Right forelimb (tissue), 1 donor: ENCODE data around the gene JAKMIP1.

Experiments
- DNase-seq: peaks from one replicate; pipeline ENCODE4 v3.0.0-alpha.2; 2018

The JAKMIP1 gene

DNA sequence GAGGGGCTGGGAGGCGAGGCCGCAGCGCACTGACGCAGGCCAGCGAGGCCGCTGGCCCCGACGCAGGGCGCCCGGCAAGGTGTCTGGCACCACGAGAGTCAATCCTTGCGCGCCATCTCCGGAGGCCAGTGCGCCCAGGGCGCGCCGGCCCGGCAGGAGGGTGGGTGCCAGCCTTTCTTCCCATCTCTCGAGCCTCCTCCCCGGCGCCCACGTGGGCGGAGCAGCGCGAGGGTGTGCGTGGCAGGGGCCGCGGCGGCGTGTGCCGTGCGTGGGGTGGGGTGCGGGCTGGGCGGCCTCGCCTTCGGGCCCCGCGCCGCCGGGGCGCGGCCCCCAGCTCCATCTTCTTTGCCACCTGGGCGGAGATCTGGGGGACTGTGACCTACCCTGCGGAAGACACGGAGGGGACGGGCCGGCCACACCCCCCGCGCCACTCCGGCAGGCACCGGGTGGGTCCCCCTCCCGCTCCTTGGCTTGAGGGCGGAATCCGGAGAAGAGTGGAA is 877 bp downstream of the JAKMIP1 start:
- DNase-seq, result no peak

DNA sequence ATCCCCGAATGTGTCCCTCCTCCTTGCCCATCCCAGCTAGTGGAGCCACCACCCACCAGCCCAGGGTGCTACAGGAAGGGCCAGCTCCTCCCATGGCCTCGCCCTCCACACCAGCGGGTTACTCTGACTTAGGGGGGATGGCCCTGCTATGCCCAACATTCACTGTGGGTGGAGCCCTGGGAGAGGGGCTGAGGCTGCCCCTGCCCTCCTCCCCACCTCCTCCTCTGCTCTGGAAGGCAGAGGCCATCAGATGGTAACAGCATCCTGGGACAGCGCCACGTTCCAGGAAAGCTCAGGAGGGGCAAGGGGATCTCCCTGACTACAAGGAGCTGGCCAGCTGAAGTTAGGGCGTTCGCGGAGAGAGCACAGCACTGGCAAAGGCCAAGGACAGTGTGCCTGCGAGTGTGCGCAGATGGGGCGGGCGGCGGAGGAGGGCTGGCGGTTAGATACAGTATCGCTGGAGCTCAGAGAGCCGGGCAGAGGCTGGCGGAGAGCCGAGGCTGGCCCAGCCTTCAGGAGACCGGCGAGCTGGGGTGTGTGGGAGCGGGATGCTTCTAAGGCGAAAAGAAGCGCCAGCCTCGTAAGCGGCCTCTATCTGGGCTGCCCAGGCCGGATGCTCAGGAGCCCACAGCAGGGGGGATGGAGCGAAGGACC is 1.5 kb downstream of the JAKMIP1 start:
- no peak for DNase-seq

DNA sequence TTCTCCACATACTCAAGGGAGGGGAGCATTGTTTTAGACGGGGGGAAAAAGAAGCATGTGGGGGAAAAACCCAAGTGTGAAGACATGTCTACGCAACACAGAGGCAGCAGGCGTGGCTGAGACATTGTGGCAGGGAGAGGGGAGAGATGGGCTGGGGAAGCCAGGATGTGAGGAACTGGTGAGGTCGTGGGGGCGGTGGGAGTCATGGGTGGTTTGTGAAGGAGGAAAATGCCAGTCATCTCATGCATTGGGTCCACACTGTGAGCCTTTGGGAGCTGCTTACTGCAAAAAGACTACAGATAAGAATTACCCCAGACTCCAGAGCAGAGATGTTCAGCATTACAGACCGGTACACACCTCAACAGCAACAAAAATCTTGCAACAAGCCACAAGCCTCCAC is 2.1 kb downstream of the JAKMIP1 start:
- DNase-seq, result no peak

DNA sequence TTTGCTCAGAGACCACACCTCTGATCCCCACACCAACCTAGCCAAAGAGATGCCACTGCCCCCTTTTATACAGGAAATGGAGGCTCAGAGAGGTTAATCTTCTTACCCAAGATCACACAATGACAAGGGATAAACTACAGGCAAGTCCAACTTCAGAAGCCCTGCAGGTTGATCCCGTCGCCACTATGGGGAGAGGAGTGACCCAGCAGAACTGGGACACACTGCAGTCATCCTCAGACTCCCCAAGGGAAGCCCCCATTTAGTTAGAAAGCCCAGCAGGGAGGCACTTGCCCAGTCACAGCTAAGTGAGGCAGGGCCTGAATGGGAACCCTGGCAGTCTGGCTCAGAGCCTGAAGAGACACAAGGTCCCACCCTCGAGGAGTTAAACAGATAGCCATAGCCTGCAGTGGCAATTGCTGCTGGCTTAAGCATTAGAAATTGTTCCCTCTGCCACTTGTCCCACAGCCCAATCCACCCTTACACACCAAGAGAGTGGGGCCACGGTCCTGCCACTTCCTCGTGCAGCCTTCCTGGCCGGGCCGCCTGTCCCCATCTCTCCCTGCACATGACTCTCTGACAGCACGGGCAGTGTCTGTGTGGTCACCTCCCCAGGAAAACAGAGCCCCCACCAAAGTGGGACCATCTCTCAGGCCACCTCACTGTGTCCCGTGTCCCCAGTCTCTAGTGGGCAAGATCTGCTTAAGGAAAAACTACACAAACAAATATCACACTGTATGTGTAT is 2.7 kb downstream of the JAKMIP1 start:
- no peak for DNase-seq

DNA sequence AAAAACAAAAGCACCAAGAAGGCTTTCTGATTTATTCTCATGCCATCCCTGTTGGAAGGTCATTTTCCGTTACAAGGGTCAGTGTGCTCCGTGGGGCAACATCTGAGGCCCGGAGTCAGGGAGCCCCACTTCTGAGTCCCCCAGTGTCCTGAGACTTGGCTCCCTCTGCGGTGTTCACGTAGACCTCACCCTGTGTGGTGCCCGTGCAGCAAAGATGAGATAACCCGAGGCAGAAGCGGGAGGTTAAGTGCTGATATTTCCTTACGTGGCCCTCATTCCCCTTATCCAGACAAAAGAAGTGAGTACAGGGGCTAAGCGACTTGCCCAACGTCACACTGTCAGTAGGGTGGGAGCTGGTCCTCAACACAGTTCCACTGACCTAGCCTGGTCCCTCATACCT is 3.5 kb downstream of the JAKMIP1 start:
- no peak for DNase-seq

DNA sequence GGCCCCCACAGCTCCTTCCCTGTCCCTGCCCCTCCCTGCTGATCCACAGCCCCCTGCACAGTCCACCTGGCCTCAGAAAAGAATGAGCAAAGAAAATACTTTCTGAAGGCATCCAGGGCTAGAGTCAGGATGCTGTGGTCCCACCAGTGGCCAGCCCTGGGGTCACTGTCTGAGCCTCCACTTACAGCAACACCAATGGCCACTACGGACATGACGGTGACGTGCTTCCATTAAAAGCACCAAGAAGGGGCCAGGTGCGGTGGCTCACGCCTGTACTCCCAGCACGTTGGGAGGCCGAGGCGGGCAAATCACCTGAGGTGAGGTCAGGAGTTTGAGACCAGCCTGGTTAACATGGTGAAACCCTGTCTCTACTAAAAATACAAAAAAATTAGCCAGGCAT is 4.0 kb downstream of the JAKMIP1 start:
- no peak for DNase-seq

DNA sequence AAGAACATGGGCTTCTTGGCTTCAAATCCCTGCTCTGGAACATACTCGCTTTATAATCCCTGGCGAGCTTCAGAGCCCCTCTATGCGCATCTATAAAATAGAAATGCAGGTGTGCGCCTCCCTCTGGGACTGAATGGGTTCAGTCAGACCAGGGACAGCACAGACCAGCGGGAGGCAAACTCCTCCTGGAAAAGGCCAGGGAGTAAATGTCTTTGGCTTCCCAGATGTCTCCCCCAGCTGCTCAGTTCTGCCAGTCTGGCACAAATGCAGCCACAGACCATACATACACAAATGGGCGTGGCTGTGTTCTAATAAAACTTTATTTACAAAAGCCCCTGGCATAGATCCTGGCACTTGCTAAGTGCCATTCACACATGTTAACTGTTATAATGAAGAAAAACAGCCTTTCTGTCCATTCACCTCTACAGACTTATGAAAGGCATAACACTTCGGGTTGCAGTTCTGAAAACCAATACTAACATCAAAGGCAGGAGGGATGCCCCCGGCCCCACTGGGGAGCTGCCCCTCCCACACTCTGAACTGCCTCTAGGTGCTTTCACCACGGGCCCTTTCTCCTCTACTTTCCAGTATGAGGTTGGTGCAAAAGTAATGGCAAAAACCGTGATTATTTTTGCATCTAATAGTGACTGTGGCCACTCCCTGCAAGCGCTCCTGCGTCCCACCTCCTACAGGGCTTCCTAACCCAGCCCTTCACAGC is 4.6 kb downstream of the JAKMIP1 start:
- no peak for DNase-seq

DNA sequence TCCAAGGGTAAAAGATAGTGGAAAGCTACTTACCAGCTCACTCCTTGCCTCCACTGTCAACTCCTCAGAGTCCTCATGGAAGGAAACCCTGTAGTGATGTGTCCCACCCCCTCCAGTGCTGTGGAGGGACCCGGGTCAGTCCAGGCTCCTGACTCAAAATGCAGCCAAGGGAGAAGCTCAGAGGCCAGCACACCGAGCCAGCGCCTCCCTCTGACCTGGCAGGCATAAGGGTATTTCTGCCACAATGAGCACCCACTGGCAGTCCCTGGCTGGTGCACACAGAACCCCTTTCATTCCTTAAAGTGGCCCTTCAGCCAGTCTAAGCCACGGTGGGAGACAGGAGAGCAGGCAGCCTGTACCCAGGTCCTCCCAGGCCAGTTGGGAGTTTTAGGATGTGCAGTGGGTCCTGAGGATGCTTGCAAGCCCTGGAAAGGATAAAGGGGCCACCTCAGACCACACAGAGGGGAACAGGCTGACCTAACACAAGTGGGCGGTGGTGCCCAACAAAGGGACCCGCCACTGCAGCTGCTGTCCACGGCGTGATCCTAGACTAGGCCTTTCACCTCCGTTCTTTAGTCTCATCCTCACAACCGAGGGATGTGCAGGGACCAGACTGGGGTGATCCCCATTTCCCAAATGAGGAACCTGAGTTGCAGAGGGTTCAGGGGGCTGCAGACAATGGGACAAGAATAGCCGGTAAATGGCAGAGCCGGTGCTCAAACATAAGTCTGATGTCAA is 5.7 kb downstream of the JAKMIP1 start:
- no peak for DNase-seq

DNA sequence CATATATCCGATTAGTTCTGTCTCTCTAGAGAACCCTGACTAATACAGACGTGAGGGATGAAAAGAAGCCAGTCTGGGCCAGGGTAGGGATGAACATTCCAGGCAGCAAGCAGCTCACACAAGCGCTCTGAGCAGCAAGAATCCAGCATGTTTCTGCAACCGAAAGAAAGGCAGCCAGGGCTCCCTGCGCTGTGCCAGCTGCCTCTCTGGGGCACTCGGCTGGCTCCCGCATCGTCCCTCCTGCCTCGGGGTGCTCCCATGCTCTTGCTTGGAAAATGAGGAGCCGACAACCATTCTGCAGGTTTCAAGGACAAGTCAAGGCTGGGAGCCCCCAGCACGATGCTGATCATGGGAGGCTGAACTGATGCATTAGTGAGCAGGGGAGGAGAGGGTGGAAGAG is 7.0 kb downstream of the JAKMIP1 start:
- DNase-seq, result no peak

DNA sequence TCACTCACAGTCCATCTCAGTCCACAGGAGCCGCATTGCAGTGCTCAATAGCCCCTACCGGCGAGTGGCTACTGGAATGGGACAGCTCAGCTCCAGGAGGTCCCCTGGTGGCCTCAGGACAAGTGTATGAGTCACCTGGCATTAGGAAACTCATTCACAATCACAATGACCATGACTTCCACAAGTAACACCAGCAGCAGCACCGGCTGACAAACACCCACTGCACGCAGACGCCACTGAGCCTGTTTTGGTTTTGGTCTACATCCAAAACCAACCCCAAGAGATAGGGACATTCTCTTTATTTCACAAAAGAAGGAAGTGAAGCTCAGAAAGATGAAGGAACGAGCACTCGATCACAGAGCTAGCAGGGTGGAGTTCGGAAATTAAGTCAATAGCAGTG is 8.1 kb downstream of the JAKMIP1 start:
- no peak for DNase-seq

DNA sequence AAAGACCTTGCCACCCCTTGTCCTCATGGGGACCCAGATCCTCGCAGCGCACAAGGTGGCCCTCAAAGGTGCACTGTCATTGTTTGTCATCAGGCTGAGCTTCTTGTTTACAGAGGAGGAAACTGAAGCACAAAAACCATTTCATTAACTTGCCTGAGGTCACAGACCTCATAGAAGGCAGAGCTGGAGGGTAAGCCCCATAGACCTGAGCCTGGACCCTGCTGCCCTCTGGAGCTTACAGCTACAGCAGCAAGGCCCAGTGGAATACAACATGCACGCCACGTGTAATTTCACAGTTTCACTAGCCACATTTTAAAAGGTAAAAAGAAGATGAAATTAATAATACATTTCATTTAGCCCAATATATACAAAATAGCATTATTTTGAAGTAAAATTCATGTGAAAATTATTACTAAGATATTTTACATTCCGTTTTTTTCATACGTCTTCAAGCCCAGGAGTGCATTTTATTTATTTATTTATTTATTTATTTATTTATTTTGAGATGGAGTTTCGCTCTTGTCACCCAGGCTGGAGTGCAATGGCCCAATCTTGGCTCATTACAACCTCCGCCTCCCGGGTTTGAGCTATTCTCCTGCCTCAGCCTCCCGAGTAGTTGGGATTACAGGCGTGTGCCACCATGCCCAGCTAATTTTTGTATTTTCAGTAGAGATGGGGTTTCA is 8.8 kb downstream of the JAKMIP1 start:
- no peak for DNase-seq

DNA sequence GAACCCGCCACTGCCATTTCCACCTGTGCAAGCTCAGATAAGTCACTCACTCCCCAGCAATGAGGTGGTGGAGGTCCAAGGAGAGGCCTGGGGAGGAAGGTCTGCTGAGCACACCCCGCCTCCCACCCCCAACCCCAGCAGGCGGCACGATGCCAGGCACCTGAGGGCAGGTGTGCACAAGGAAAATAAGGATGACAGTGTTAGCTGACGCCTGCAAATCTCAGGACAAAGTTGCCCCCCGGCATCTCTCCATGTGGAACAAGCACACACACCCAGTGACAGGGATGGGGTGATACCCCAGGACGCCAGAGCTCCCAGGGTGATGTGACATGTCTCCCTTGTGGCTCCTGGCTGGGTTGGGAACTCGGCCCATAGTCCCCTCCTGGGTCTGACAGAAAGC is 9.9 kb downstream of the JAKMIP1 start:
- DNase-seq, result no peak

DNA sequence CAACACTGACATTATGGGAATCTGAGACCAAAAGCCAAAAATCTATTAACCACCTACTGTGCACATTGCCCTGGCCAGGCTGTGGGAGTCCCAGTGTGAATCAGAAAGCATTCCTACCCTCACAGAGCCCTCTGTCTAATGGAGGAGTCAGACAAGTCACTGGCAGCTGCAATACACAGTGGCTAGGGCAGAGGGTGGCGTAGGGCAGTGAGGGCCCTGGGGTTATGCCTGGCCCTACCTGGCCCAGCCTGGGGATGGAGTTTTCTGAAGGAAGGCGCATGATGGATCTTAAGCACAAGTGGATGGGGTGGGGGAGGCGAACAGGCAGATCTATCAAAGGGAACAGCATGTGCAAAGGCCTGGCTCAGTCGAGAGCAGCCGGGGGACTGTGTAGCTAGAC is 10.8 kb downstream of the JAKMIP1 start:
- no peak for DNase-seq

DNA sequence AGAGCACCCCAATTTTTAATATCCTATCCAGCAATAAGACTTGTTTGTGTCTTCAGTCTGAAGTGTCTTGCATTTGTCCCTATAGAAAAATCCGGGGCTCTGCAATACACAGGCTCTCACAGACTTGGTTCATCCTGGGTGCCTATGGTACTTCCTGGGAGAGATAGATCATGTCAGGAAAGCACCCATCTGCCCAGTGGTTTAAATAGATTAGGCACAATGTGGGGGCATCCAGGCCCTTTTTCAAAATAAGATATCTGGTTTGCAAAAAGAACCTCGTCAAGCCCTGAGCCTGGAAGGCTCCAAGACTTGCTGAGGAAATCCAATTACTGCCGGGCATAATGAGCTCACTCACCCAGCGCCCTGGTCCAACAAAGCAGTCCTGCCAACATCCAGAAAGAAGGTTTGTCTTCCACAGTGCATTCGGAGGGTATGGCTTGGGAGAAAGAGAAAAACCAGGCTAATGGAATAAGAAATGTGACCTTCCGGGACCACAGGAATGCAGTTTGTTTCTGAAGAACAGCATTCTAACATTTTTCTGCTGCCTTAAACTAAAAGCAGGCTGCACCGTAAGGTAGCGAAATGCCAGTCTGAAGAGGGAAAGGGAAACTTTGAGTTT is 11.6 kb downstream of the JAKMIP1 start:
- DNase-seq, result no peak

DNA sequence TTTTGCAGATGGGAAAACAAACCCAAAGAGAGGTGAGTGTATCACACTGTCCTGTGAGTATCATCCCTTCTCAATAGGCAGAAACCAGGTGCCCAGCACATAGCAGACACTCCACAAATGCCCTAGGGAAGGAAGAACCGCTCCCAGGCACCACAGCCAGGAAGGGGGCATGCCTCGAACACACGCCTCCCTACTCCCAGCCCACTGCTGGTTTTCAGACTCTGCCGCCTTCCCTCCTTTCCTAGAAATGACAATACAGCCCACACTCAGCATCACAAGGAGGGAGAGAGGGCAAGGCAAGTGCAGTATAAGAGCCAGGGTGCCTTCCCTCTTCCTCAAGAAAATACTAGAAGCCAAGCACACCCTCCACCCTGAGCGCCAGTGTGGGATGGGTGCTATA is 16.2 kb downstream of the JAKMIP1 start:
- no peak for DNase-seq

DNA sequence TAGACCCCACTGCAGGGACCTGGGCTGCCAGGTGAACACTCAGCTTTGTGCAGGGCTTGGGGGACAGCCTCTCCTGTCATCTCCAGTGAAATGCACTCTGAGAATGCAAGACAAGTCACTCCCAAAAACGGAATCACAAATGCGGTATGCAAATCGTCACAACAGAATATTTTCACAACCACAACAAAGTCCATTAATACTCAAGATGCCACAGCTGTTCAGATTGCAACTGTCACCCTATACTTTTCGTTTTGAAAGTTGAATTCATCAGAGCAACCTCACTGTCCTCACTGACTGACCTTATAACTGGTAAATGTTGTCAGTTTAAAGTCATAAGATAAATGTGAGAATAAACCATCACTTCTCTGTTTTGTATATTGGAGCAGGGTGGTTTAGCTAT is 16.6 kb downstream of the JAKMIP1 start:
- no peak for DNase-seq

DNA sequence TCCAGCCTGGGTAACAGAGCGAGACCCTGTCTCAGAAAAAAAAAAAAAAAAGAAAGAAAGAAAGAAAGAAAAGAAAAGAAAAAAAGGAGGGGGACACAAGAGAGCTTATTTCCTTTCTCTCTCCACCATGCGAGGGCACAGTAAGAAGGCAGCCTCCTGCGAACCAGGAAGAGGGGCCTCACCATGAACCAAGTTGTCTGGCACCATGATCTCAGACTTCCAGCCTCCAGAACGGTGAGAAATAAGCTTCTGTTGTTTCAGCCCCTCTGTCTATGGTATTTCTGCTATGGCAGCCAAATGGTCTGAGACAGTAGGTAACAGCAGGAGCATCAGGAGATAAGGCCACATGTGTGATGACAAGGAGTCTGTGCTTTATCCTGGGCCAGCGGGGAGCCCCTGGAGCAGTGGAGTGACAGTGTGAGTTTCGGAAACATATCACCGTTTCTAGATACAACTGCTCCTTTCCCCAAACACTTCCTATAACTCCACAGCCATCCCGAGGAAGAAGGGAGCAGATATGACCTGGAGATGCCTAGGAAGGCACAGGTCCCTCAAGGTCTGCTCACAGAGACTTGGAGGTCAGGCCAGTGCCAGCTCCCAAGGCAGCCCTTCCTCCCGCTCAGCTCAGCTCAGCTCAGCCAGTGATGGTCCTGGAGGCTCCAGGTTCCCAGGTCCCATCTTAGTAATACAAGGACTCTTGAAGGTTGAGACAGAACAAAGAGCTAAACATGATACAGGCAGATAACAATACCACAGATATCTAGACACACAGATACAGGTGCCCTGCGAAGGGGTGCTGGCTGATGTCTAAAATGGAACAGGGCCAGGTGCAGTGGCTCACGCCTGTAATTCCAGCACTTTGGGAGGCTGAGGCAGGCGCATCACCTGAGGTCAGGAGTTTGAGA is 17.7 kb downstream of the JAKMIP1 start:
- DNase-seq, result no peak

DNA sequence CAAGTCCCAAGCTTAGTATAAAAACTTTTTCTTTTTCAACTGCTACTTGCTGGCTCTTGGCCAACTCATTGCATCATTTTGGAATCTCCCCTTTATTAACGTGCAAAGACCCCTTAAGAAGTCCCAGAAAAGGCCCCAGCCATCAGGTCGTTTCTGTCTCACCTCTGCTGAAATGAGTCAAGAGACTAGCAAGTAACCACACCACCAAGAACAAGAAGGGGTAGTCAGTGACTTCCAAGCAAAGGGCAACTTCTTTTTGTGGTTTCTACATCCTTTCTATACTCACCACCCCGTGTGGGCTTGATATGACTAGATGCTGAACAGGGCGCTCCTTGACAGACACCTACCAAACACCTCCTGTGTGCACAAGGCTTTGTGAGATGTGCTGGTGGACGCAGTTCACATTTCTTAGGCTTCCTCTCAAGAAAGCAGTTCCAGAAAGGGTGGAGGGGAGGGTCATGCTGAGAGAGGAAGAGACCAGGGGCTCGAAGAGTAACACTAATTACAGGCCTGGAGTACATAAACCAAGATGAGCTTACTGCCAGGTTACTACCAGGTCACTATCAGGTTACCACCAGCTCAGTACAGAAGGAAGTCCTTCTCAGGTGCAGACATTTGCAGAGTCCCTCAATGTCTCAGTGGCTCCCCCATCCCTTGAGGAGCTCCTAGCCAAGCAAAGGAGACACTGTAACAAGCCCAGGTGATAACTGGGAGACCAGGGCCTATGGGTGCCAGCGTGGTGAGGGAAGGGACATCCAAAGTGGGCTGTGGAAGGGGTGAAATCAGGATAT is 19.3 kb downstream of the JAKMIP1 start:
- DNase-seq, result no peak

DNA sequence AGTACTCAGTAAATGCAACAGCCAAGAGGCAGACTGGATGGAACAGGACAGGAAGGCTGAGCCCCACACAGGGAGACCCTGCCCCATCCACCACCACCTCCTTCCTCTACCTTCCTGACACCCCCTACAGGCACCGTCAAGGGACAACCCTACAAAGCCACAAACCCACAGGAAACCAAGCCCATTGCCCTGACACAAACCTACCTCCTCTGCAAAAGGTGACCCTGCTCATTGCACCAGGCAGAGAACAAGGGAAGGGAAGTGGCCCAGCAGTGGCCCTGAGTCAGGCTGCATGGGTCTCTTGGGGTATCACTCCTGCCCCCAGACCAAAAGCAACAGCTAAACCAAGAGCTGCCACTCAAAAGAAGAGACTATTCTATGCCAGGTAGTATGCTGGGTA is 21.0 kb downstream of the JAKMIP1 start:
- DNase-seq, result no peak

DNA sequence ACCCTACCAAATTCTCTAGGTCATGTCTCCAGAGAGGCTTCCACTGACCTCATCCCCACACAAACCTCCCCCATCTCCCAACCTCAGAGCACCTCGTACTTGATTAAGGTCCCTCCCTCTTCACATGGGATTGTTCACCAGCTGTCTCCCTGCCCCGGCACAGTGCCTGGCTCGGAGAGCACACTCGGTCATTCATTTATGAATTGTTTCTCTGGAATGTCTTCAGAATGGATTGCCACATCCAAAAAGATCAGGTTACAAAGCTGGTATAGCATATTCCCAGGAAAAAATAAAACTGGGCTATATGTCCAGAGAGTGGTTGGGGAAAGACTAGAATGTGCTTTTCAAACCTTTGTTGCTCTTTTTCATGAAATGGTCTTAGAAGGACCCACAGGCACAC is 21.6 kb downstream of the JAKMIP1 start:
- DNase-seq, result no peak
